ENCODE measurements around the gene SLC25A22. TPM values are rescaled to one million over a fixed set of nuclear protein-coding genes. Genes with fewer than 3 reads are reported as not detected.
A peak's percentile ranks its signal among the peaks of the same experiment; 100 is the strongest.

Gene SLC25A22
- polyA plus RNA-seq, 1 experiment = 11.5 TPM

- DNase-seq (ENCODE audit: low read depth, low spot score) = no peak
- no peak overlapping the region for H3K27ac ChIP-seq (ENCODE audit: low read depth, low read length)
- no peaks in the 10 kb centered on the region; the same call in 1 of the 2 replicates for H3K9me3 ChIP-seq (ENCODE audit: control insufficient read depth, insufficient read depth, low read length)
- ChIA-PET CTCF (no interaction called here), POLR2A (interaction anchor here (1.2 to 4.9 kb wide), 4 partner anchors 12 to 14 kb away, joined by 4 to 66 read pairs (median 25); partner anchors contain the start of genes PNPLA2, POLR2L and TSPAN4)
- no peaks in the 10 kb centered on the region for H3K27me3 ChIP-seq (ENCODE audit: control insufficient read depth, insufficient read depth, low read length)
- H3K4me3 ChIP-seq (ENCODE audit: low read depth, low read length) = peak overlapping the region; percentile 63
- no peak for TF ChIP-seq CTCF (IDR thresholded peaks at IDR 0.05; ENCODE audit: low read depth, low read length)
These were observed 34.0 kb upstream of the SLC25A22 start for GRCh38 chr11:831961-832528.

- no peak for TF ChIP-seq CTCF (IDR thresholded peaks at IDR 0.05; ENCODE audit: low read depth, low read length)
- Histone ChIP-seq H3K4me3 (ENCODE audit: low read depth, low read length) (0 out of 2 replicates have a peak overlapping the region, but pooled peaks have one; percentile 10), H3K9me3 (ENCODE audit: control insufficient read depth, insufficient read depth, low read length) (no peaks in the 10 kb centered on the region; the same call in 1 of the 2 replicates), H3K27ac (ENCODE audit: low read depth, low read length) (no peak overlapping the region), H3K27me3 (ENCODE audit: control insufficient read depth, insufficient read depth, low read length) (no peaks in the 10 kb centered on the region)
- ChIA-PET CTCF (no interaction called here), POLR2A (interaction anchor here (0.9 to 4.9 kb wide), 4 partner anchors 12 to 28 kb away, joined by 4 to 66 read pairs (median 16); partner anchors contain the start of genes PNPLA2, POLR2L and TSPAN4)
- no peak for DNase-seq (ENCODE audit: low read depth, low spot score)
These were observed 33.2 kb upstream of the SLC25A22 start for GRCh38 chr11:831118-831864.

- CTCF ChIA-PET = no interaction called here
- H3K27ac ChIP-seq (ENCODE audit: low read depth, low read length) = no peak overlapping the region
These were observed 32.4 kb upstream of the SLC25A22 start for GRCh38 chr11:830295-831117.

GRCh38 chr11:829847-830294 lies 31.8 kb upstream of the SLC25A22 start:
- no peak for TF ChIP-seq CTCF (IDR thresholded peaks at IDR 0.05; ENCODE audit: low read depth, low read length)
- ChIA-PET POLR2A (interaction anchor here (0.6 to 3.7 kb wide), 6 partner anchors 9 to 80 kb away, joined by 3 to 28 read pairs (median 4); partner anchors contain the start of genes CEND1, PNPLA2, RPLP2 and TSPAN4), CTCF (no interaction called here)
- Histone ChIP-seq H3K27me3 (ENCODE audit: control insufficient read depth, insufficient read depth, low read length) (no peaks in the 10 kb centered on the region), H3K27ac (ENCODE audit: low read depth, low read length) (no peak overlapping the region), H3K4me3 (ENCODE audit: low read depth, low read length) (peak overlapping the region; percentile 34), H3K9me3 (ENCODE audit: control insufficient read depth, insufficient read depth, low read length) (no peaks in the 10 kb centered on the region; the same call in 1 of the 2 replicates)
- no peak for DNase-seq (ENCODE audit: low read depth, low spot score)

More at GRCh38 chr11:830295-831117, 32.4 kb upstream of the SLC25A22 start:
- no peaks in the 10 kb centered on the region; the same call in 1 of the 2 replicates for H3K9me3 ChIP-seq (ENCODE audit: control insufficient read depth, insufficient read depth, low read length)
- H3K27me3 ChIP-seq (ENCODE audit: control insufficient read depth, insufficient read depth, low read length) = no peaks in the 10 kb centered on the region
- POLR2A ChIA-PET = interaction anchor here (0.6 to 4.9 kb wide), 10 partner anchors 8 to 81 kb away, joined by 3 to 66 read pairs (median 4); partner anchors contain the start of genes CEND1, PNPLA2, POLR2L and RPLP2
- TF ChIP-seq CTCF (IDR thresholded peaks at IDR 0.05; ENCODE audit: low read depth, low read length) = no peak
- peak overlapping the region; percentile 34; the same call in 1 of the 2 replicates for H3K4me3 ChIP-seq (ENCODE audit: low read depth, low read length)
- no peak for DNase-seq (ENCODE audit: low read depth, low spot score)
